GM18909 (cell line): Measurements from ENCODE around the gene SLC4A3.
A peak's percentile ranks its signal among the peaks of the same experiment; 100 is the strongest.
"Not testable (repeated sequence)": the region's sequence is repeated elsewhere in the genome, so short reads cannot be mapped to it uniquely, and the experiment has no call there.

Experiments used
- ATAC-seq: cut with Tn5 transposase; IDR thresholded peaks from one replicate; pipeline ENCODE4 v1.9.1; 2021; ENCODE audit warnings: mild to moderate bottlenecking; ENCODE audit not compliant: unreplicated experiment, poor library complexity

The SLC4A3 gene

GRCh38 chr2:219643788-219644398 lies 16.5 kb downstream of the SLC4A3 start:
- no peak for ATAC-seq

- ATAC-seq = no peak
Observed at GRCh38 chr2:219644801-219645480, 17.5 kb downstream of the SLC4A3 start.

- ATAC-seq = no peak
Observed at GRCh38 chr2:219645631-219646527, 18.4 kb downstream of the SLC4A3 start.

GRCh38 chr2:219648176-219648575 lies 20.7 kb downstream of the SLC4A3 start:
- no peak for ATAC-seq

GRCh38 chr2:219648963-219649362 lies 21.5 kb downstream of the SLC4A3 start:
- ATAC-seq = no peak

GRCh38 chr2:219650426-219651248 lies 23.2 kb downstream of the SLC4A3 start:
- ATAC-seq = no peak

- ATAC-seq = not testable (repeated sequence)
Observed at GRCh38 chr2:219651656-219652055, 24.2 kb downstream of the SLC4A3 start.

GRCh38 chr2:219656526-219656925 lies 29.1 kb downstream of the SLC4A3 start:
- ATAC-seq = no peak

GRCh38 chr2:219658196-219658846 lies 30.9 kb downstream of the SLC4A3 start:
- no peak for ATAC-seq

- ATAC-seq = no peak
Observed at GRCh38 chr2:219658874-219659273, 31.4 kb downstream of the SLC4A3 start.

- peak; percentile 94 for ATAC-seq
Observed at GRCh38 chr2:219661197-219661954, 33.9 kb downstream of the SLC4A3 start.

- ATAC-seq = peak; percentile 21
Observed at GRCh38 chr2:219661955-219662395, 34.5 kb downstream of the SLC4A3 start.

- ATAC-seq = no peak
Observed at GRCh38 chr2:219662566-219662965, 35.1 kb downstream of the SLC4A3 start.

- ATAC-seq = no peak
Observed at GRCh38 chr2:219663116-219663762, 35.8 kb downstream of the SLC4A3 start.

GRCh38 chr2:219664041-219664440 lies 36.6 kb downstream of the SLC4A3 start:
- no peak for ATAC-seq

- no peak for ATAC-seq
Observed at GRCh38 chr2:219664944-219665343, 37.5 kb downstream of the SLC4A3 start.

GRCh38 chr2:219665926-219666325 lies 38.5 kb downstream of the SLC4A3 start:
- no peak for ATAC-seq

- no peak for ATAC-seq
Observed at GRCh38 chr2:219668316-219668715, 40.9 kb downstream of the SLC4A3 start.
